GM23338 (cell line): ENCODE measurements around the gene CYB561D2.

Experiments
- CREB1 ChIP-seq: fragments of 250-450 bp; sonication (Bioruptor Pico); IDR thresholded peaks from 2 replicates; pipeline ENCODE4 v1.5.0; 2020; ENCODE audit warnings: low read depth, mild to moderate bottlenecking, moderate library complexity
- EZH2 ChIP-seq: fragments of 200-600 bp; sonication (generic); IDR thresholded peaks from one replicate; pipeline ENCODE4 v1.8.0; 2017; ENCODE audit warnings: antibody characterized with exemption, mild to moderate bottlenecking, low read depth; ENCODE audit not compliant: unreplicated experiment
- EZH2phosphoT487 ChIP-seq: fragments of 200-600 bp; sonication (generic); IDR thresholded peaks from one replicate; pipeline ENCODE4 v1.8.1; 2018; ENCODE audit warnings: antibody characterized with exemption; ENCODE audit not compliant: unreplicated experiment
- POLR2AphosphoS5 ChIP-seq: IDR thresholded peaks from 2 replicates; pipeline ENCODE4 v1.6.1; 2016; ENCODE audit warnings: antibody characterized with exemption, low read depth
- TF ChIP-seq, protein P1 (sequence below), 2 experiments: fragments of 200-600 bp in 1 of 2; sonication (generic) in 1 of 2; conservative IDR thresholded peaks; 2 replicates each; pipeline versions ENCODE4 v1.5.1 to v1.6.1; 2016 to 2017; ENCODE audit warnings: antibody characterized with exemption in 2 of 2, low read depth in 2 of 2, mild to moderate bottlenecking in 2 of 2, moderate library complexity in 1 of 2
- TF ChIP-seq, protein P2 (sequence below): IDR thresholded peaks from one replicate; pipeline ENCODE4 v1.6.1; 2018; ENCODE audit warnings: antibody characterized with exemption; ENCODE audit not compliant: unreplicated experiment

DNA sequence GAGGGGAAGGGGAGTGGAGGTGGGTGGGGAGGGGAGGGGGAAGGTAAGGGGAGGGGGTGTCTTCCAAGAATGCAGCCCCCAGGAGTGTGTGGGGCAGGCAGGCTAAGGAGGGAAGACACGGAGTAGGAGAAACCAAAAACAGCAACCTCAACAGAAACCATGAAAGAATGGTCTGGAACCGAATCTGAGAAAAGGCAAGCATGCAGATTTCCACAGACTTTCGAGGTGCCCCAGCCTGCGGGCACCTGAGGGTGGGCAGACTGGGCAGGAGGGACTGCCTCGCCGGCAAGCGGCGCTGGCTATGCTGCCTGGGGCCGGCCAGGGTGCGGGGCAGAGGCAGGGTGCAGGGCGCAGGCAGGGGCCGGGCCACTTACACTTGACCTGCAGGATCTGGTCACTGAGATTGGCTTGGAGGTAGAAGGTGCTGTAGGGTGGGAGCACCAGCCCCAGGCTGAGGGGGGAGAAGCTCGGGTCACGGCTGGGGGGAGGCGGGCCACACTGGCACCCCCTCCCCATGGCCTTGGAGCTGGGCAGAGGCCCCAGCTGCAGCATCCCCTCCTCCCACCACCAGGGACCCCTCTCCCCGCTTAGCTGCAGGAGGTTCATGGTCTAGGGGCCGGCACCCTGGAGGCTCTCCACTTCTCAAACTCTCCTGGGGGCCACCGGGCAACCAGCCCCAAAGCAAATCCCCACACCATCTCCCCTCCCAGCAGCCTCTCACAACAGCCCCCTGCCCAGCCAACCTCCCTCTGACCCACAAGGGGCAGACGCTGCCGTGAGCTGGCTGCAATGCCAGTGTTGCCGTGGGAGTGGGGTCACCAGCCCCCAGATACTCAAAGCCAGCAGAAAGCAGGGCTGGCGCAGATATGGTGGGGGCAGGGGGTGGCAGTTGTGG, 23.9 kb downstream of the CYB561D2 start:
- TF ChIP-seq, protein P1, sequence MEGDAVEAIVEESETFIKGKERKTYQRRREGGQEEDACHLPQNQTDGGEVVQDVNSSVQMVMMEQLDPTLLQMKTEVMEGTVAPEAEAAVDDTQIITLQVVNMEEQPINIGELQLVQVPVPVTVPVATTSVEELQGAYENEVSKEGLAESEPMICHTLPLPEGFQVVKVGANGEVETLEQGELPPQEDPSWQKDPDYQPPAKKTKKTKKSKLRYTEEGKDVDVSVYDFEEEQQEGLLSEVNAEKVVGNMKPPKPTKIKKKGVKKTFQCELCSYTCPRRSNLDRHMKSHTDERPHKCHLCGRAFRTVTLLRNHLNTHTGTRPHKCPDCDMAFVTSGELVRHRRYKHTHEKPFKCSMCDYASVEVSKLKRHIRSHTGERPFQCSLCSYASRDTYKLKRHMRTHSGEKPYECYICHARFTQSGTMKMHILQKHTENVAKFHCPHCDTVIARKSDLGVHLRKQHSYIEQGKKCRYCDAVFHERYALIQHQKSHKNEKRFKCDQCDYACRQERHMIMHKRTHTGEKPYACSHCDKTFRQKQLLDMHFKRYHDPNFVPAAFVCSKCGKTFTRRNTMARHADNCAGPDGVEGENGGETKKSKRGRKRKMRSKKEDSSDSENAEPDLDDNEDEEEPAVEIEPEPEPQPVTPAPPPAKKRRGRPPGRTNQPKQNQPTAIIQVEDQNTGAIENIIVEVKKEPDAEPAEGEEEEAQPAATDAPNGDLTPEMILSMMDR (conservative IDR thresholded peaks at IDR 0.05; ENCODE audit: low read depth in 2 of 2): no peak
- TF ChIP-seq, protein P2, sequence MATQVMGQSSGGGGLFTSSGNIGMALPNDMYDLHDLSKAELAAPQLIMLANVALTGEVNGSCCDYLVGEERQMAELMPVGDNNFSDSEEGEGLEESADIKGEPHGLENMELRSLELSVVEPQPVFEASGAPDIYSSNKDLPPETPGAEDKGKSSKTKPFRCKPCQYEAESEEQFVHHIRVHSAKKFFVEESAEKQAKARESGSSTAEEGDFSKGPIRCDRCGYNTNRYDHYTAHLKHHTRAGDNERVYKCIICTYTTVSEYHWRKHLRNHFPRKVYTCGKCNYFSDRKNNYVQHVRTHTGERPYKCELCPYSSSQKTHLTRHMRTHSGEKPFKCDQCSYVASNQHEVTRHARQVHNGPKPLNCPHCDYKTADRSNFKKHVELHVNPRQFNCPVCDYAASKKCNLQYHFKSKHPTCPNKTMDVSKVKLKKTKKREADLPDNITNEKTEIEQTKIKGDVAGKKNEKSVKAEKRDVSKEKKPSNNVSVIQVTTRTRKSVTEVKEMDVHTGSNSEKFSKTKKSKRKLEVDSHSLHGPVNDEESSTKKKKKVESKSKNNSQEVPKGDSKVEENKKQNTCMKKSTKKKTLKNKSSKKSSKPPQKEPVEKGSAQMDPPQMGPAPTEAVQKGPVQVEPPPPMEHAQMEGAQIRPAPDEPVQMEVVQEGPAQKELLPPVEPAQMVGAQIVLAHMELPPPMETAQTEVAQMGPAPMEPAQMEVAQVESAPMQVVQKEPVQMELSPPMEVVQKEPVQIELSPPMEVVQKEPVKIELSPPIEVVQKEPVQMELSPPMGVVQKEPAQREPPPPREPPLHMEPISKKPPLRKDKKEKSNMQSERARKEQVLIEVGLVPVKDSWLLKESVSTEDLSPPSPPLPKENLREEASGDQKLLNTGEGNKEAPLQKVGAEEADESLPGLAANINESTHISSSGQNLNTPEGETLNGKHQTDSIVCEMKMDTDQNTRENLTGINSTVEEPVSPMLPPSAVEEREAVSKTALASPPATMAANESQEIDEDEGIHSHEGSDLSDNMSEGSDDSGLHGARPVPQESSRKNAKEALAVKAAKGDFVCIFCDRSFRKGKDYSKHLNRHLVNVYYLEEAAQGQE: no peak
- no peak for TF ChIP-seq POLR2AphosphoS5
- no peak for TF ChIP-seq EZH2
- no peak for TF ChIP-seq CREB1
- no peak for TF ChIP-seq EZH2phosphoT487
